ENCODE data around the gene NRXN3.
"Not testable (repeated sequence)": the region's sequence is repeated elsewhere in the genome, so short reads cannot be mapped to it uniquely, and the experiment has no call there.

Gene NRXN3

DNA sequence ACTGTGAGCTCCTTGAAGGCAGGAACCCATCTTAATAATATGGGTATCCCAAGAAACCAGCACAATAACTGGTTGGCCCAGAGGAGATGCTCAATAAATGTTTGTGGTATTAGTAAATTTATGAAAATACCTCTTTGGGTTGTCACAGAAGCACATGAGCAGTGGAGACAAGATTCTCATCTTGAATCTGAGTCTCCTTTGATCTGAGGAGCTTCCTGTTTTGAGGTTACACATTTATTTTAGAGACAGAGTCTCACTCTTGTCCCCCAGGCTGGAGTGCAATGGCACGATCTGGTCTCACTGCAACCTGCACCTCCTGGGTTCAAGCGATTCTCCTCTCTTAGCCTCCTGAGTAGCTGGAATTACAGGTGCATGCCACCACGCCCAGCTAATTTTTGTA, 247.4 kb downstream of the NRXN3 start:
- no peak for DNase-seq

DNA sequence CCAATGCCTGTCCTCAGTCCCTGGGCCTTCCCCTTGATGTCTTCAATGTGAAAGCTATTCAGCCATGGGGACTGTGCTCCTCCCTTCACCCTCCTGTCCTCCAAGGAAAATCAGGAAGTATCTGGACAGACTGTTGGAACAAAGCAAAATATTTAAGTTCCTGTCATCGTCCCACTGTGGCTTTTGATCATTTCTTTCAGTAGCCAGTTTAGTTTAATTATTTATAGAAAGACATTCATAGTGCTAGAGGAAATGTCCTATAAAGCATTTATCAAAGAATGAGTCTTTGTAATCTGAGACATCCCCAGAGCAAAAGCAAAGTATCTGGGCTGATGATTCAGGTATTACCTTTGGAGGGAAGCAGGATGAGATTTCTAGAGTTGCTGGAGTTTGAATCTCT, 254.1 kb downstream of the NRXN3 start:
- DNase-seq, result no peak

DNA sequence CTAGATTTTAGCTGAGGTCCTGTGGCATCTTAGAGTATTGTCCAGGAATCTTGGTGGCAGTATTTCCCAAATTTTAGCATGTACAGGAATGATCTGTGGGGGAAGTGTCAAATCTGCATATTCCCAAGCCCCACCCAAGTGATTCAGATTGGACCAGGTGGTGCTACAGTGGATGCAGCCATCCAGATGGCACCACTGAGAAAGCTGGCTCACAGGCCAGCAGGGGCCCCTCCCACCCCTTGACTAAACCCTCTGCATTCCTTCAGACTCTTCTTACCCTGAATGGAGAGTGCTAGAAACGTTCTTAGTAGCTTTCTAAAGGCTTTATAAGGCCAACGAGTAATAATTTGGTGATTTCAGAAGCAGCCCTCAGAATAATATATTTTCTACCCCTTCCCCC, 255.2 kb downstream of the NRXN3 start:
- no peak for DNase-seq

DNA sequence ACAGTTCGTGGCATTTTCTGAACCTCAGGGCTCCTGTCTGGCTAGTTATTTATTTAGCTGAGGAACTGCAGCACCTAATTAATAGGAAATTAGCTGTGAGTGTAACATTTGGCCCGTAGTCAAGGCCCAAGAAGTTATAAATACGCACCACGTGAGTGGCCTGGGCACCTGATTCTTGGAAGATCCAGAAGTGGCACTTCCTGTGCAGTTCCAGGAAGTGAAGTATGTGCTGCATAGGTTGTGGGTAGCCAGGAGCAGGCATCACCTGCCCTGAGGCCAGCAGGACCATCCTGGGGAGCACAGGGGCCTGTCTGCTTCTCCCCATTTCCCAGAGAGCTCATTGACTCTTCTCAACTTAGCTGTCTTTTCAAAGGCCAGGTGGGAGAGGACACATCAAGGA, 255.6 kb downstream of the NRXN3 start:
- no peak for DNase-seq

DNA sequence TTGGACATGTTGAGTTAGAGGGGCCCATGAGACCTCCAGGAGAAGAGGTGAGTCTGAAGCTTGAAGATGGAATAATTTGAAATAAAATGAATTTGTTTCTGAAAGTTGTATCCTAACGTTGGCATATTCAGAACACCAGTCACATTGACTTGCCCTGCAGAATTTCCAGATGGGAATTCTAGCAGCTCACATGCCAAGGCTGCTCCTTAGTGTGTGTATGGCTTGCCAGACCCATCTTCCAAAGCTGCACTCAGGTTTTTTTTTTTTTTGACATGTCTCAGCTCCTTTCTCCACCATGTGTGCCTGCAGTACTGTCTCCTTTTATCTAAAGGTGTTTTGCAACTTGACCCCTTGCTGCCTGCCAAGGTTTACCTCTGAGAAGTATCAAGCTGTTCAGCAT, 261.9 kb downstream of the NRXN3 start:
- DNase-seq, result no peak

DNA sequence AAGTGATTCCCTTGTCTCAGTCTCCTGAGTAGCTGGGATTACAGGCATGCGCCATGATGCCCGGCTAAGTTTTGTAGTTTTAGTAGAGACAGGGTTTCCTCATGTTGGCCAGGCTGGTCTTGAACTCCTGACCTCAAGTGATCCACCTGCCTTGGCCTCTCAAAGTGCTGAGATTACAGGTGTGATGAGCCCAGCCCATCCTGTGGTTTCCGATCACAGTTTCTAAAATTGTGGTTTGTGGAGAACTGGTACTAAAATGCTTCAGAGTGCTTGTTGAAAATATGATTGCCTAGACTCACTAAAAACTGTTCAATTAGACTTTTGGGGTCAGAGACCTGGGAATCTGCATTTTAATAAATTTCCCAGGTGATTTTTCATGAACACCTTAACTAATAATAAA, 267.3 kb downstream of the NRXN3 start:
- DNase-seq, result not testable (repeated sequence)

DNA sequence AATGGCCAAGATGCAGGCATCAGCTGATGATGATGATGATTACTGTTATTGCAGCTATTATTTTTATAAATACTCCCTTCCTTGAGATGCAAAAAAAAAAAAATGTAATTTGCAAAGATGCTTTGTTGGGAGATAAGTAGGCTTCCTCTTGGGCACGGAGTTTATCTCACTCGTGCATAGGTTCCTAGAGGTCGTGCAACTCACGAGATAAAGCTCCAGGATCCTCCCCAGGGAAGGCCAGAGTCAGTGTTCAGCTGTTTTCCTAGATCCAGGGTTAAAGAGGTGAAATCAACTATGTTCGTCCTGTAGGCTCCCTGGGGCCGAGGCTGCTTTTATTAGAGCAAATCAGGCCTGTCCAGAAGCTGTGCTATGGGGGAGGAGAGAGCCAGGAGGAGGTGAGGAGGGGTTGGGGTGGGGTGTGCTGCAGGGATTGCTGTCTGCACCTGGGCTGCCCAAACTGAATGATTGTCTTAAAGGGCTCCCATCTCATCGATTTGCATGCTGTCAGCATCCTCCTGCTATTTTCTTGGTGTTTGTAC, 270.3 kb downstream of the NRXN3 start:
- DNase-seq, result no peak

DNA sequence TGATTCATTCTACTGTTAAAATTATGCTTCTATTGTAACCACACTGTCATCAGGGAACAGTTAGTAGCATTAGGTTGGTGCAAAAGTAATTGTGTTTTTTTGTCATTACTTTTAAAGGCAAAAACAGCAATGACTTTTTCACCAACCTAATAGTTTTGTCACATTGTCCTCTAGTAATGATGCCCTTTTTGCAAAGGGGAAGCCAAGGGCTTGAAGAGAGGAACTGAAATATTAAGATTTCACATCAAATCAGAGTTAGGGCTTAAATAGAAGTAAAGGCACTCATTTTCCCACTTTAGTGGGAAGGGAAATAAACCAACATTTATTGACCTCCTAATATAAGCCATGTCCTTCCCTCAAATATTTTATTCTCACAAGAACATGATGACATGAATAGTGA, 273.7 kb downstream of the NRXN3 start:
- no peak for DNase-seq

DNA sequence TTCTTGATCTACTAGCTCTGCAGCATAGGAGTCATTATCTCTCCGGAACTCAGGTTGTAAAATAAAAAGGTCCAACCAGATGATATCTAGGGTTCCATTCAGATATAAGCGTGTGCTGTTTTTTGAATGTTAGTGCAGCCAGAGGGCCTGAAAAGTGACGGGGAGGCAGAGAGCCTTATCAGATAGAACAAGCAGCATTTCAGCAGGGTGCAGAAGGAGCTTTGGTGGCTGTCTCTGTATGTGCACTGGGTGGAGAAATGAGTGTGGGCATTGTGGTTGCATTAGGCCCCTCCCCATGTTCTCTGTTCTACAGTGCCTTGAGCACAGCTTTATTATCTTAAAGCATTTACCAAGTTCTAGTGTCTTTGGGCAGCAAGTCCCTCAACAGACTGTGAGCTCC, 275.1 kb downstream of the NRXN3 start:
- DNase-seq, result no peak

DNA sequence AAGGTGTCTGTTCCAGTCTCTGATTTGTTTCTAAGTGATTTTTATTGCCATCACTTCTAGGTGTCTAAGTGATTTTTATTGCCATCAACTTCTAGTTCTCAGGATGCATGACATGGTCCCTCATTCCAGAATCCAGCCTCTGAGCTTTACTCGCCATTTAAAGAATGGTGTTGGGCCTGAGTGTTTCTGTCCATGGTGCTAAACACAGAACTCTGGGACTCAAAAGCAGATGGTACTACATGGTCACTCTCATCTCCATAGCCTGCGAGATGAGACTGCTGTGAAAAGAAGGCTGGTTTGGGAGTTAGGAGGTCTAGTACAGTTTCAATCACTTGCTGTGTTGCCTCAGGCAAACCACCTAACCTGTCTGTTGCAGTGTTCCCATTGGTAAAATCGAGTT, 276.6 kb downstream of the NRXN3 start:
- no peak for DNase-seq

DNA sequence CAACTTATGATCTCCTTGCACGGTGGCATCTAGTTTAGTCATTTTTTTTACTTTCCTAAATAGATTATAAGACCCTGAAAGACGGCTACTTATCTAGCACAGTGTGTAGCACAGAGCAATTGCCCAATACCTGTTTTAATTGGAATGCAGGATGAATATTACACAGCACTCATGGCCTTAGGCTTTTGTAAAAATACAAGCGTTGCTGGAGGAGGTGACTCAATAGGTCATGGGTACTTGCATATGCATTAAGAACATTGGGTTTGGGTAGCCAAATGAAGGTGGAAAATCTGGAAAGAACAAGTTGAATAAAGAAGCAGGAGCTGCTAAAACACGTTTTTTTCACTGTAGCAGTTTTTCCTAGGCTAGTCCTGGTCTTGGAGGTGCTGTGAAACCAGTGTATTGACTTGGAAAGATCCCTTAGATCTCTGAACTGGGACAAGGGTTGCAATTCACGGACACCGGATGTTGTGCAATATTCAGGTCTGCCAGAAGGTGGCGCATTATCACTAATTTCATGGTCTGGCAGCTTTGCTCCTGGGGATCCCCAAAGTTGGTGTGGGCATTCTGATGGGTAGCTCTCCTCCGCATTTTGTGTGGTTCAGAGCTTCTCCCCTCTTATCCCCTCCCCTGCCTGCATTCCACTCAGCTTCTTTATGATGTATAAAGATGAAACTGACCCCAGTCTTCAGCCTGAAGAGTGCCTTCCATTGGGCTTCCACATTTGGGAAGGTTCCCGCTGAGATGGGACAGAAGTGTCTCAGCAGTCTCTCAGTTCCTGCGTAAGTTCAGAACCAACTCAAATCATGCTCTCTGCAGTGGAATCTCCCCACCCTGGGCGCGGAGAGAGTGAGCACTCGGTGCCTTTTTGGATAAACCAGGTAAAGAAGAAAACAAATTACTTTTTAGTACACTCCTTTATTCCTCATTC, 278.3 kb downstream of the NRXN3 start:
- DNase-seq, result peak; percentile 57

DNA sequence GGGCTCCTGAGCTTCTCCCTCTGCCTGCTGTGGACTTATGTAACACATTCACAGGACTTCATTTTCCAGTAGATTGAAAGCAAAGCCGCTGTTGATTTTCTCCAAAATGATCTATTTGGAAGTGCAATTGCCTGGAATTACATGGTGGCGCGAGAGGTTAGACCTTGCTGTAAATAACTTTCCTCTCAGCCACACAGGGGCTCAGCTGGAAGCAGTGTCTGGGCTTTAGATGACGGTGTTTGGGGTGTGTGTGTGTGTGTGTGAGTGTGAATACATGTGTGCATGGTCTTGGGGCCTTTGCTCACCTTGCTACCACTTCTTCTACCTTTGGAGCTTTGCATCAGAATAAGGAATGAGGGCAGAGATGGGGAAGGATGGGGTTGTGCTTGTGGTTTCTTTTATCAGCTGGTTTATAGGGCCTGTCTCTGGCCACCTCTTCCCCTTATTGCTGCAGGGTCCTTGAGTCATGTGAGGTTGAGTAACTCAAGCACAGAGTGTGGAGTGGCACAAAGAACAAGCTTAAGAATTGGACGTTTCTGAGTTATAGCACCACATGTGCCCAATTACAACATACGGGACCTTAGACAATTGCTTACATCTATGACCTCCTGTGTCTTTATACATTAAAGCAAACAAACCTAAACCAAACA, 280.6 kb downstream of the NRXN3 start:
- no peak for DNase-seq

DNA sequence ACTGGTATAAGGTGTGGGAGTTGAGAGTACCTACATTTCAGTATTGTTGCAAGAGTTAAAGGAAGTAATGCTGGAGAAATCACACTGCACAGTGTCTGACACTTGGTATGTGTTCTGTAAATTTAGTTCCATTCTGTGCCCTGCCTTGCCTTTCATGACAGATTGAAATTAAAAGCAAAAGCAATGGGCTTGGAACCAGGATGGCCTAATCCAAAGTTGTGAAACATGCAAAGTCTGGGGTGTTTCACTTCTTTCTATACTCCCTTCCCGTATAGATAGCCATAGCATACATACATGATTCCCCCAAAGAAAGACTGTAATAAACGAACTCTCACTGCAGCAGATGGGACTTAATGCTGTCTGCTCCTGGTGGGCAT, 281.1 kb downstream of the NRXN3 start:
- DNase-seq, result no peak

DNA sequence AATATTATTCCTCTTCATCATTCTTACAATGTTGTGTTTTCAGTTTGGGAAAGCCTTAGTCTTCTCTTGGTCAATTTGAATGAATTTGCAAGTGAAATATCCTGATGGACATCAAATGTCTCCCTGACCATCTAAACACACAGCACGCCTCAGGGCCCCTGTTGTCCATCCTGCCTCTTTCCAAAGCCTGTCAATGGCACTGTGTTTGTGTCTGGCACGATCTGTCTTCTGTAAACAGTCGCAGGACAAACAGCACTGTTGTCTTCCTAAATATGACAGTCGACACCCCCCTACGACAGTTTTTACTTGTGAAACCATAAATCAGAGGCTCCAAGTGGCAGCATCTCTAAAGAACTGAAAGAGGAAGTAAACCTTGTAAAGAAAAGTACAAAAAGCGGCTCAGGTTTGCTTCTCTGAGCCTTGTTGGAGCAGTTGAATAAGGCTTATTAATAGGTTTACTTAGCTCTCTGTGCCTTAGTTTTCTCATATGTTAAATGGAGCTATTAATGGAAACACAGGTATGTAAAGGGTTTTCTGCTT, 285.8 kb downstream of the NRXN3 start:
- DNase-seq, result no peak

DNA sequence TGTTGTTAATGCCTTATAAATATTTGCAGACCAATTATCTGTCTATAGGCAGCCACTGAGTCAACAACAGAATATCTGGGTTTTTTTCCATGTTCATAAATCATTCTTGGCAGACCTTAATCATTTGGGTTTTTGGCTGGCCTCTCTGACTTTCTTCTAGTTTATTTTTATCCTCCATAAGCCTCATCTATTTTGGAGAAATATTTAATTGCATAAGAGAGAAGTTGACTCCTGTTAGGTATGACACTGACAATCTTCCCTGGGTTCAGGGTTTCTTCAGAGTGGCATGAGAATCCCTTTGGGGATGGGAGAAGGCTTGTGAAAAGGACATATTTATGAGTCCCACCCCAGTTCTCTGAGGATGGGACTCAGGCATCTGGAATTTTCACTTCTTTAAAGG, 299.8 kb downstream of the NRXN3 start:
- no peak for DNase-seq

DNA sequence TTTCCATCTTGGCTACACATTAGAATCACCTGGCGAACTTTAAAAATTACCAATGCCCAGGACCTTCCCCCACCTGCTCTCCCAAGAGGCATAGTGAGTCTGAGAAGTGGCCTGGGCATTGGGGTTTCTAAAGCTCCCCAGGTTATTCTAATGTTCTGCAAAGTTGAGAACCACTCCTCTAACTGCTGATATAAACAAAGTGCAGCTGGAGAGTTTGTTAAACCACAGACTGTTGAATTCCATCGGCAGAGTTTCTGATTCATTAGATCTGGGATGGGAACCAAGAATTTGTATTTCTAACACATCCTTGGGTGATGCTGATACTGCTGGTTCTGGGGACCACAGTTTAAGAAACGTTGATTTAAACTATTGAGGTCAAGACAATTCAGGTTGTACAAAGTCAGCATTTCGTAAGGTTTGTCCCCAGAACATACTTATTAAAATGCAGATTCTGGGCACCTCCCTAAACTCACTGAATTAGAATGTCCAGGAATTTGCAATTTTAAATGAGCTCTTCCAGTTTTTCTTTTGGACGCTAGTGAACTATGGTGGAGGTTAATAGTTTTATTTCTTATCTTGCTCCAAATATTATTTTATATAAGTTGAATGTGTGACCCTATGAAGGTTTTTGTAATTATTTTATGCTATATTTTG, 309.1 kb downstream of the NRXN3 start:
- DNase-seq, result no peak

DNA sequence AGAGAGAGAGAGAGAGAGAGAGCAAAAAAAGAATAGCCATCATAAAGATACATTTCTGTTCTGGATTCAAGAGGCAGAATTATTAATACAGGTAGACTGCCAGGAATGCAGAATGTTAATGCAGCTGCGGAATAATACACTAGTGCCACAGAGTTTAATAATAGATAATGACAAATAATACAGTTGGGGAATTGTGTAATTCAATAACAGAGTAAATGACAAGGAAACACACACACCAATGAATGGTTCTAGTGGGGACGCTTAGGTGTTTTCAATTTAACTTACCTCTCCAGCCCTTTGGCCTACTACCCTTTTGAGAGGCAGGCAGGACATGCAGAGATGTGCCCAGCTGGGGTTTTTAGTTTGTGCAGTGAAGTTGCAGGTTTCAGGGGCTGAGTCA, 313.9 kb downstream of the NRXN3 start:
- no peak for DNase-seq

DNA sequence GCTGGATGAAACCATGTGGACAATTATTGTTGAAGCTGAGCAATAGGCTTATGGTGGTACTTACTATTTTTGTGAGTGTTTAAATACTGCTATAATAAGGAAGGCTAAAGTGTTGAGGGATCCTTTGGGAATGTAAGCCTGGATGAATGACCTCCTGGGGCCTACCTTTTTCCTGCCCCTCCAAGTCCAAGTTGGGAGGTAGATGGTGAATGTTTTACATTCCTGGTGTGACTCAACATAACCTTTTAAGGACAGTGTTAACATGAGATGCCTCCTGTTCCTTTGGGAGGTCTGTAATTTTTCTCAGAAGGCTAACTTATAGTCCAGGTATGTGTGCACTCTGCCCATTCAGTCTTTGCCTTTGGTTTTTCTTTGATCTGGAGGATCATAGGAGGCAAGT, 315.9 kb downstream of the NRXN3 start:
- no peak for DNase-seq

DNA sequence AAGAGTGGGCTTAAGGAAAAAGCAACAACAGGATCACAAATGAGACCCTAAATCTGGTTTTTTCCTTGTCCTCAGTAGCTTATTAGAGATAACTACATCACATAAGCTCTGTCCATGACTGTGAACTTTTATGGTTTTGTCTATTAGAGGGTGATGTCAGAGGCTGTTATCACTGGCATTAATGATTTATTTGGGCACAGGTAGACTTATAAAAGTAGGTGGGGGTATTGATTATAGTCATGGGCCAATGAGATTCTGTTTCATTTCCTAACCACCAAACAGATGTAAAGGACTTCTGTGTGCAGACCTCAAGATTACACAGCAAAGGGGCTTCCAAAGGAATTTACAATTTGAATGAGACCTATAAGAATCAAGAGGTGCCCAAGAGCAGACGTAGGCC, 316.4 kb downstream of the NRXN3 start:
- DNase-seq, result no peak

DNA sequence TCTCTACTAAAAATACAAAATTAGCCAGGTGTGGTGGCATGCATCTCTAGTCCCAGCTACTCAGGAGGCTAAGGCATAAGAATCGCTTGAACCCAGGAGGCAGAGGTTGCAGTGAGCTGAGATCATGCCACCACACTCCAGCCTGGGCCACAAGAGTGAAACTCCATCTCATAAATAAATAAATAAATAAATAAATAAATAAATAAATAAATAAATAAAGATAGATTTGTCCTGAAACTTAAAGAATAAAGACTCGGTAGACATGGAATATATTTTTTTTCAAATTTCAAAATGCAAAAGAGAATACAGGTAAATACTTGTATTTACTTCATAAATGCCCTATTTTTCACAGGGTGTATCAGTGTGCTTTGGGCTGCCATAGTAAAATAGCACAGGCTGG, 317.4 kb downstream of the NRXN3 start:
- DNase-seq, result not testable (repeated sequence)

DNA sequence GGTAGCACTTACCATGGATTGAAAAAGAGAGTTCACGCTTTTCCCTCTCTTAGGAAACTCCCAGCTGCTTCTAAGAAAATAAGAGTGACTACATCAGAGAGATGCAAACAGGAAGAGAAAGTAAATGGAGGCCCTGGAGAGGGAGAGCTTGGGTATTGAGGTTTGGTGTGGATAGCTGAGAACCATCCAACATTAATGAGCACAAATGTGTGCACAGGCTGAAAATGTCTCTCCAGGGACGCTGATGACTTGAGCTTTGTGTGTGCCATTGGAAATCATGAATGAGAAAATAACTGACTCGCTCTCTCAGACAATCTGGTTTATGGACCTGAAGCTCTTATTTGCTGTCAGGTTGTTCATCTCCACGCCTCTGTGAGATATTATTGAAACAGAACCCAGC, 318.8 kb downstream of the NRXN3 start:
- no peak for DNase-seq

DNA sequence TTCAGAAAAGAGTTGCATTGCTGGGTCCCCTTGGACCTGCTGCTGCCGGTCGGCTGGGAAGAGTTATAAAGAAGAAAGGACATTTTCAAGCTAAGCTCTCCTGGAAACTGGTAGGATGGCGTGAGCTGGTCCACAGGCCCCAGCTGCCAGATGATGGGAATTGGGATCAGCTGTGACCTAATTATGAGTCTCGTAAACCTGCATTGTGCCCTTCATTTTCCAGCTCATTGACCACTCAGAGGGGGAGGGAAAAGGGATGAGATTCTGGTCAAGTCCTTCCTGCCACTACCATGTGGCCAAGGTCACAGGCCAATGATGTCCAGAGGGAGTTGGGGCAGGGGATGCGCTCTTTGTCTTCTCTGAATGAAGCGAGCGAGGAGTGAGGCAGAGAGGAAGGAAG, 320.9 kb downstream of the NRXN3 start:
- DNase-seq, result no peak

DNA sequence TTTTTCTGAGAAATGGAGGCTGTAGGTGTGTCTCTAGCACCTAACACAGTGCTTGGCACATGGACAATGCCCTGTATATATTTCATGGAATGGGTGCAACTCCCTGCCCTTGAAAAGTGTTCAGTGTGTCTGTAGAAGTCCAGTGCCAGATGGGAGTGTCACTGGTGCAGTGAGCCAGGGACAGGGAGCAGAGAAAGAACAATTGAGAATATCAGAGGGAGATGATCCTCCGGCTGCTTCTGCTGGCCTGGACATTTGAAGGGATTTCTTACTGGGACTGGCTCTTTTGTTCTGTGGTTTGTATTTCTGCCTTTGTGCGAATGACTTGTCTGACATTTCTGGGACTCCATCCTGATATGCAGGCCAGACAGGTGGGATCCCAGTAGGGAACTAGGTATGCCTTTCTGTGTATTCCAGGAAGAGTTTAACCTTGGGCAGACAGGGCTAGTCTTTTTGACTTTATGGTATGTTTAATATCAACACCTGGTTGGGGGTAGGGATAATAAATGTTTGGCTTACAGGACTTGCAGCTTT, 328.0 kb downstream of the NRXN3 start:
- DNase-seq, result no peak

Data from stimulated activated CD4-positive, alpha-beta T cell treated with anti-CD3 and anti-CD28 coated beads, Interleukin-15, amount 100 ng/mL, for 24 hours (primary cell).